GM12873 (cell line): ENCODE results near the gene LRFN4.

Source experiments
- CTCF ChIP-seq: IDR thresholded peaks from 2 replicates; pipeline ENCODE4 v1.5.1; 2012; ENCODE audit warnings: low read depth, mild to moderate bottlenecking, moderate library complexity, low read length, control low read depth; ENCODE audit not compliant: insufficient read depth; ENCODE audit errors: missing control alignments

LRFN4 gene

GRCh38 chr11:66857234-66857926, 516 bp downstream of the LRFN4 start:
- TF ChIP-seq CTCF: no peak

- TF ChIP-seq CTCF: no peak
Observed at GRCh38 chr11:66857927-66858185, 992 bp downstream of the LRFN4 start.

- TF ChIP-seq CTCF: no peak
Observed at GRCh38 chr11:66858186-66858938, 1.5 kb downstream of the LRFN4 start.

GRCh38 chr11:66858939-66859685, 2.2 kb downstream of the LRFN4 start:
- no peak for TF ChIP-seq CTCF

GRCh38 chr11:66859686-66860448, 3.0 kb downstream of the LRFN4 start:
- TF ChIP-seq CTCF: no peak

- no peak for TF ChIP-seq CTCF
Observed at GRCh38 chr11:66860449-66860831, 3.6 kb downstream of the LRFN4 start.
